MM.1S (cell line): ENCODE results near the gene STK32C.

Source experiments
- CTCF ChIP-seq: fragments of 300-600 bp; sonication (generic); IDR thresholded peaks from 2 replicates; pipeline ENCODE4 v1.5.1; 2016; ENCODE audit warnings: antibody characterized with exemption, low read length, mixed read lengths
- EZH2 ChIP-seq: fragments of 300-600 bp; sonication (generic); optimal IDR thresholded peaks from 2 replicates; pipeline ENCODE3; 2017; ENCODE audit warnings: low read depth, mild to moderate bottlenecking, antibody characterized with exemption, low read length, mixed read lengths

- TF ChIP-seq EZH2 (no peak), CTCF (no peak)
Observed at GRCh38 chr10:132293813-132294520, 13.8 kb downstream of the STK32C start.
